Muscle layer of duodenum (tissue), 2 donors: ENCODE measurements around the gene CRACR2B.

ENCODE experiments used
- H3K27ac ChIP-seq: one replicate; pipeline ENCODE4 v1.7.0; 2013; ENCODE audit warnings: mild to moderate bottlenecking, low read length
- H3K27me3 ChIP-seq: one replicate; pipeline ENCODE4 v1.7.0; 2013; ENCODE audit warnings: low read depth, mild to moderate bottlenecking, control low read depth, low read length
- H3K36me3 ChIP-seq, 2 donors: one replicate each; pipeline ENCODE4 v1.7.0; 2013; ENCODE audit warnings: low read length in 2 of 2, control low read depth in 1 of 2, mild to moderate bottlenecking in 1 of 2; ENCODE audit not compliant: insufficient read depth in 2 of 2, control insufficient read depth in 1 of 2
- H3K4me1 ChIP-seq, 2 donors: one replicate each; pipeline ENCODE4 v1.7.0; 2013; ENCODE audit warnings: low read length in 2 of 2, mild to moderate bottlenecking in 2 of 2, control low read depth in 1 of 2, moderate library complexity in 1 of 2; ENCODE audit not compliant: insufficient read depth in 2 of 2, control insufficient read depth in 1 of 2
- H3K4me3 ChIP-seq, 2 donors: one replicate each; pipeline ENCODE4 v1.7.0; 2013; ENCODE audit warnings: low read length in 2 of 2, low read depth in 1 of 2, mild to moderate bottlenecking in 1 of 2
- H3K9me3 ChIP-seq, 2 donors: one replicate each; pipeline ENCODE4 v1.7.0; 2013; ENCODE audit warnings: low read length in 2 of 2, control low read depth in 1 of 2, mild to moderate bottlenecking in 1 of 2; ENCODE audit not compliant: control insufficient read depth in 1 of 2
- donor health status: healthy.

Gene CRACR2B

DNA sequence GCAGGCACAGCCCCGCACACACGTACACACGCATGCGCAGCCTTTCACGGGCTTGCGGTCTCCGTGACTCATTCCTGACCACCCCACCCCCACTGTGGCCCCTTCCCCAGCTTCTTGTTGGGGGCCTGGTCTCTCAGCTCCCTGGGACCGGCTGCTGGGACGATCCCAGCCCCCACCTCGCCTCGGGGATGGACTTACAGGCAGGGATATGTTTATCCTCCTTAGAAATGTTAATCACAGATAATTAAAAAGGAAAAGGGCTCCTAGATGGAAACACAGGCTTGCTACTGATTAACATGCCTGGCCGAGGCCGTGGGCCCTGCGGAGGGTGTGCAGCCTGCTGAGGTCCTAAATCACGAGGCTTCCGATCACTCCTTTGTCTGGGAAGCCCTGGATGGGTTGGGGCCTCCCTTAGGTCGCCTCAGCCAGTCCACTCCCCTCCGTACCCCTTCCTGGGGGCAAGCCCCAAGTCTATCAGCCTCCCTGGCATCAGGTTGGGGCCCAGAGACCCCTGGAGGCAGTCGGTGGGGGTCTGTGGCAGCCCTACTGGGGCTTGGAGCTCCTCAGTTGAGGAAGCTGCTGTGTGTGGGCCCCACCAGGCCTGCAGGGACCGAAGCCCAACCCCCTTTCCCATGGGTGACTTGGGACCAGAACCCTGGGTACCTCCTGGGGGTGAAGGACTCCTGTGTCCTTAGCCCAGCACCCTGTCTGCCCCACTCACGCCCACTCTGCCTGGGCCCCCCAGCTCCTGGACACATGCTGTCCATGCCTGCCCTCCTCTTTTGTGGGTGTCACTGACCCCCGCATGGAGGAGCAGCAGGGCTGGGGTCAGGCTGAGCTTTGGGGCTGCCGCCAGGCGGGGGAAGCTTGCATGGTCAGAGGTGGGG lies 35.5 kb downstream of the CRACR2B start:
- Histone ChIP-seq H3K4me1 (peaks cover 0 to 22% of the 10 kb centered on the region in 2 donors), H3K27me3 (no peaks in the 10 kb centered on the region), H3K9me3 (no peaks in the 10 kb centered on the region), H3K36me3 (peaks cover 0 to 51% of the 10 kb centered on the region in 2 donors), H3K27ac (no peak overlapping the region), H3K4me3 (no peak overlapping the region)

DNA sequence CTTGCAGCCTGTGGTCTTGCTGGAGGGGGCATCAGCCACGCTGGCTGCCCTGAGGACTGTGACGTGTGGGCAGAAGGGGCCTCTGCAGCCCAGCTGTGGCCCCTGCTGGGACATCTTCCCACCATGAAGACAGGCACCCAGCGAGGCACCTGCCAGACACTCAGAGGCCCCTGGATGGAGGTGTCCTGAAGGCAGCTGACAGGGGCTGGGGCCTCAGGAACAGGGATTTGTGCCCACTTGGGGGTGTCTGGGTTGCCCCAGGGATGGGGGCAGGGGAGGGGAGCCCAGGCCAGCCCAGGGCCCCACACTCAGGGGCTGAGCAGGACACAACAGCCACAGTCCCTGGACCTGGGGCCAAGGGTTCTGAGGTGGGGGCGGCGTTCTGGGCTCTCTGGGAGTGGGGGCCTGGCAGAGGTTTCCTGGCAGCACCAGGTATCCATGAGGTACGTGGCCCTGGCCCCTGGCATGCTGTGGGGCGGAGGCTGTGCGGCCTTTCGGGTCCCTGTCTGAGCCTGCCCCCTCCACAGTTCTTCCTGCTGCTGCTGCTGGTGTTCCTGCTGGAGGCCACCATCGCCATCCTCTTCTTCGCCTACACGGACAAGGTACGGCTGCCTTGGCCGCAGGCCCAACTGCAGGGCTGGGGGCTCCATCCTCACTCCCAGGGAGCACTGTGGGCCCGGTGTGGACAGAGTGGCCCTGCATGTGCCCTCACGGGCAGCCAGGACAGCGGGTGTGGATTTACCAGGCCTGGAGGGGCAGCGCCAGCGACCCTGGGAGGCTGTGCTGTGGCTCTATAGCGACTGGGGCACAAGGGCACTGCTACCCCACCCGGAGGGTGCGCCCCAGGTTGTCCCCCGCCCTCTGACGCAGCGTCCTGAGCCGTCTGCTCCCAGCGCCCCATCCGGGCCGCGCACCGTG lies 36.5 kb downstream of the CRACR2B start:
- Histone ChIP-seq H3K27ac (no peak overlapping the region), H3K36me3 (peaks cover 0 to 58% of the 10 kb centered on the region in 2 donors), H3K4me1 (peaks cover 0 to 17% of the 10 kb centered on the region in 2 donors), H3K4me3 (no peak overlapping the region), H3K27me3 (no peaks in the 10 kb centered on the region), H3K9me3 (no peaks in the 10 kb centered on the region)

DNA sequence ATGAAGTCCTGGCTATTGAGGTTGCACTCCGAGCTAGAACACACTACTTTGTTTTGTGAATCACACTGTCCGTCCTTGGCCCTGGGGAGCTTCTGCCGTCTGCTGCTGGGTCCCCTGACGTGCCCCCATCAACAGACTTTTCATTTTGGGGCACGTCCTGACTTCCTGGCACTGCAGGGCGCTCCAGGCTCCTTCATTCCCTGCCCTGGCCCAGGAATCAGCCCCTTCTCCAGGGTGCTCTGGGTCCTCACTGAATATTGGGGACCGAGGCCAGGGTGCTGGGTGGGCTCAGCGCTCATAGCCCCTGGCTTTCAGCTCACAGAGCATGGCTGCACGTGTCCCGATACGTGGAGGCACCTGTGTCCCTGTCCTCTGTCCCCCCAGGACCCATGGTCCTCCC lies 37.2 kb downstream of the CRACR2B start:
- H3K9me3 ChIP-seq: no peaks in the 10 kb centered on the region
- H3K36me3 ChIP-seq: peaks cover 0 to 62% of the 10 kb centered on the region in 2 donors
- H3K4me1 ChIP-seq: peaks cover 0 to 9% of the 10 kb centered on the region in 2 donors
- no peaks in the 10 kb centered on the region for H3K27me3 ChIP-seq
- H3K27ac ChIP-seq: no peak overlapping the region
- no peak overlapping the region for H3K4me3 ChIP-seq

DNA sequence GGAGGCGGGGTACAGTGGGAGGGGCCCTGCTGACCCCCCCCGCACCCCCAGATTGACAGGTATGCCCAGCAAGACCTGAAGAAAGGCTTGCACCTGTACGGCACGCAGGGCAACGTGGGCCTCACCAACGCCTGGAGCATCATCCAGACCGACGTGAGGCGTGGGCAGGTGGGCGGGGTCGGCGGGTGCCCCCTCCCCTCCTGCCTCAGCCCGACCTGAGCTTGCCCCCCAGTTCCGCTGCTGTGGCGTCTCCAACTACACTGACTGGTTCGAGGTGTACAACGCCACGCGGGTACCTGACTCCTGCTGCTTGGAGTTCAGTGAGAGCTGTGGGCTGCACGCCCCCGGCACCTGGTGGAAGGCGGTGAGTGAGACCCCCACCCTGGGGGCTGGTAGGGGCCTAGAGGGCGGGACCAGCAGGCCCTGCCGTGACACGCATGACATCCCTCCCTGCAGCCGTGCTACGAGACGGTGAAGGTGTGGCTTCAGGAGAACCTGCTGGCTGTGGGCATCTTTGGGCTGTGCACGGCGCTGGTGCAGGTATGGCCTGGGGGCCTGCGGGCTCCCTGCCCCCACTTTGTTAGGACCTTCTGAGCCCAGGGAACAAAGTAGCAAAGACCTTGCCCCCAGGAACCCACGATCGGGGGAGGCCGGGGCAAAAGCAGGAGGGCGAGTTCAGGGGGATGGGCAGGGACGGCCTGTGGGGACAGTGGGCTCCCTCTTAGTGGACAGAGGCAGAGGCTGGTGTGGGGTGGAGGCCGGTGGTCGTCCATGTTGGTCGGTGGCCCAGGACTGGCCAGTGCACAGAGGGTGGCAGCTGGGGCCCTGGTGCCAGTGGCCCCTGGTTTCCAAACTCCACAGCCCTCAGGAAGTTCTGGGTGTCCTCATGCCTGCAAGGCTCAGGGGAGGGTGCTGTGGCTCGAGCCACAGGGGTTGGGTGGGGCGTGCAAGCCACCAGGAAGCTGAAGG lies 38.0 kb downstream of the CRACR2B start:
- Histone ChIP-seq H3K4me3 (no peak overlapping the region), H3K9me3 (no peaks in the 10 kb centered on the region), H3K27ac (no peak overlapping the region), H3K36me3 (peaks cover 0 to 62% of the 10 kb centered on the region in 2 donors), H3K27me3 (no peaks in the 10 kb centered on the region), H3K4me1 (peaks cover 0 to under 1% of the 10 kb centered on the region in 2 donors)

DNA sequence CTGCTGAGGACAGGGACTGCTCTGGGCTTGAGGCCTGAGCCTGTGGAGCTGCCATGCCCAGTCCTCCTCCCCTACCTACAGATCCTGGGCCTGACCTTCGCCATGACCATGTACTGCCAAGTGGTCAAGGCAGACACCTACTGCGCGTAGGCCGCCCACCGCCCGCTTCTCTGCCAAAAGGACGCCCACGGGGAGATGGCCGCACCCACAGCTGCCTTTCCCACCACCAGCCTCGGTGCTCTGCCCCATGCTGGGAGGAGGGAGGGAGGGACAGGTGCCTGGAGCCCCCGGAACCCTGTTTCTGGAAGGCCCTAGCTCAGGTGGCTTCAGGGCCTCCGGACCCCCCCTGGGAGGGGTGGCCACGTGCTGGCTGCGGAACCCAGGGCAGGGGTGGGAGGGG lies 38.8 kb downstream of the CRACR2B start:
- Histone ChIP-seq H3K9me3 (no peaks in the 10 kb centered on the region), H3K4me3 (no peak overlapping the region), H3K27me3 (no peaks in the 10 kb centered on the region), H3K4me1 (no peaks in the 10 kb centered on the region), H3K36me3 (peaks cover 0 to 62% of the 10 kb centered on the region in 2 donors), H3K27ac (no peak overlapping the region)

DNA sequence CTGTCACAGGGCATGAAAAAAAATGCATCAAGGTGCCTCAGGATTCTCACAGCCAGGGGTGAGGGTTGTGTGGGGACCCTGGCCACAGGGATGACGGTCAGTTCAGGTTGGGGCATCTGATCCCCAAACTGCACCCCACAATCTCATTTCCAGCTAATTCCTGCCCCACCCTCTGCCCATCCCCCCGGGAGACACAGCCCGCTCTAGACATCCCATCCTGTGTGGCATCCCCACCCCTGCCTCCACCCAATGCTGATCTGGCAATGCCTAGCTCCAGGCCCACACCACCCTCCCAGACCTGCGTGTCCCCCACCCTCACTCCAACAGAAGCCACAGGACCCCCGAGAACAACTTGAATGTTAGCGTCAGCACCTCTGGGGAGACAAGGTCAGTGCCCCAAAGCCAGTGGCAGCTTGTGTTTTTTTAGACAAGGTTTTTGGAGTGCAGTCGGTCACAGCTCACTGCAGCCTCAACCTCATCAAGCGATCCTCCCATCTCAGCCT lies 40.2 kb downstream of the CRACR2B start:
- no peaks in the 10 kb centered on the region for H3K27me3 ChIP-seq
- no peak overlapping the region for H3K4me3 ChIP-seq
- peaks cover 0 to 62% of the 10 kb centered on the region in 2 donors for H3K36me3 ChIP-seq
- no peaks in the 10 kb centered on the region for H3K9me3 ChIP-seq
- no peaks in the 10 kb centered on the region for H3K4me1 ChIP-seq
- H3K27ac ChIP-seq: no peak overlapping the region

DNA sequence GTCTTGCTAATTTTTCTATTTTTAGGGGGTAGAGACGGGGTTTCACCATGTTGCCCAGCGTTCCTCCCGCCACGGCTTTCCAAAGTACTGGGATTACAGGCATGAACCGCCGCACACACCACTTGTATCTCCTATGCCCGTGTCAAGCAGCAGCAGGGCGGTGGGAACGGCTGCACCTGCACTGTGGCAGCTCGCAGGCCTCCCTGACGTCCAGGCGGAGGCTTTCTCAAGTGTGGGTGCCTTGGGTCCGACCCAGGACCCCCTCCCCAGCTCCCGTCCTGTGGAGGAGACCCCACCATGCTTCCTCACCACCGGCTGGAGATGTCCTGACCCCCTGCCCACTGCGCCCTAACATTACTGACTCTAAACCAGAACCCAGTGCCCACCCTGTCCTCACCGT lies 40.7 kb downstream of the CRACR2B start:
- Histone ChIP-seq H3K9me3 (no peaks in the 10 kb centered on the region), H3K4me3 (no peak overlapping the region), H3K4me1 (no peaks in the 10 kb centered on the region), H3K27ac (no peak overlapping the region), H3K27me3 (no peaks in the 10 kb centered on the region), H3K36me3 (peaks cover 0 to 57% of the 10 kb centered on the region in 2 donors)

DNA sequence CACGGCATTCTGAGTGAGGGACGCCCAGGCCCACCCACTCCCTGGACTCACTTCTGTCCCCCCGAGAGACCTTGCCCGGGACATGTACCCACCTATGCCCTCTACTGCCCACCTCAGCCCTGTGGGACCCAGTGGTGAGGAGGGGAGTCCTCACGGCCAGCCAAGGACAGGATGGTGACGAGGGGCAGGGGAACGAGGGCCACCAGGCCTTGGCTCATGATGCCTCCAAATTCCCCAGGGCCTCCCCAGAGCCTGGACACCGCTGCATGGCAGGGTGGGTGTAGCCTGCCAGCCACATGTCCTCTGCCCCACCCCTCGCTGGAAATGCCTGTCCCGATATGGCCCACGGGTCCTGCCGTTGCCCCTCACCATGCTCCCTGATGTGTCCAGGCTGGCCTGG lies 41.1 kb downstream of the CRACR2B start:
- Histone ChIP-seq H3K36me3 (peaks cover 0 to 53% of the 10 kb centered on the region in 2 donors), H3K27me3 (no peaks in the 10 kb centered on the region), H3K27ac (no peak overlapping the region), H3K4me1 (no peaks in the 10 kb centered on the region), H3K9me3 (no peaks in the 10 kb centered on the region), H3K4me3 (no peak overlapping the region)

DNA sequence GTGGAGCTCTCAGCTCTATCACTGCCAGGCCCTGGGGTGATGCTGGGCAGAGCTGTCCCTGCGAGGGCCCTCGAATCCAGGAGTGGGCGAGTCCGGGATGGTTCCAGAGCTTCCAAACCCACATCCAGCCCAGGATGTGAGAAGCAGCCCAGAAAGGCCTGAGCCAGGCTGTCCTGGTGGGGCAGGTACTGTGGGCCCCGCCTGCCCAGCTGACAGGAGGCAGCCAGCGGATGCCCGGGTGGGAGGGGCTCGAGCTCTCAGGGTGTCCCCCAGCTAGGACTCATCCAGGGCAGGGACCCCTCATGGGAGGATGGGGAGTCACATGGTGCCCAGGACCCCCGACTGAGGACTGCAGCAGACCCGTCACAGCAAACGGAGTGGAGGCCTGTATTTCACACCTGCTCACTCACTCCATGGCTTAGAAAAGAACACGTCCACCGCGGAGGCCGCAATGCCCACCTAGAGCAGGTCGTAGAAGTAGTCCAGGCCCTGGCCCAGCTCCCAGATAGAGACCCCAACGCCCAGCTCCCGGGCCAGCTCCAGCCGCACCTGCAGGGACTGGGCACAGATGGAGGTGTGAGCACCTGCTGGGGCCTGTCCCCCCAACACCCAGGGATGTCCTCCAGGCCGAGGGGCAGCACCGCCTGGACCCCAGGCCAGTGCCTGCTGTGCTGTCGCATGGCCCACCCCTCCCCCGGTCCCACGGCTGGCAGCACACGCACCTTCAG lies 41.8 kb downstream of the CRACR2B start:
- no peaks in the 10 kb centered on the region for H3K27me3 ChIP-seq
- peaks cover 0 to 45% of the 10 kb centered on the region in 2 donors for H3K36me3 ChIP-seq
- H3K4me1 ChIP-seq: no peaks in the 10 kb centered on the region
- no peaks in the 10 kb centered on the region for H3K9me3 ChIP-seq
- H3K27ac ChIP-seq: no peak overlapping the region
- no peak overlapping the region for H3K4me3 ChIP-seq

DNA sequence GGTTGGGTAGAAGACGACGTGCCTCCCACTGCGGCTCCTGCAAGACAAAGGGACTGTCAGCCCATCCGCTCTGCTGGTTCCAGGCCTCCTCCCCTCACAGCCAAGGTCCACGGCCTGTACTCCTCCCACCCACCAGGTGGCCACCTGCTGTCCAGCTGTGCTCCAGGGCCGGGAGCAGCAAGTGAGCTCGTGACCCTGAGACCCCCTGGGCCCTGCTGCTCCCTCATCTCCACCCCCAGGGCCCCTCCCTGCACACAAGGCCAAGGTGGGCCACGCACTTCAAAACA lies 42.4 kb downstream of the CRACR2B start:
- H3K4me3 ChIP-seq: no peak overlapping the region
- peaks cover 0 to 40% of the 10 kb centered on the region in 2 donors for H3K36me3 ChIP-seq

More for the DNA sequence above, 42.4 kb downstream of the CRACR2B start:
- no peaks in the 10 kb centered on the region for H3K9me3 ChIP-seq
- H3K4me1 ChIP-seq: no peaks in the 10 kb centered on the region
- H3K27me3 ChIP-seq: no peaks in the 10 kb centered on the region
- no peak overlapping the region for H3K27ac ChIP-seq
